H1 (cell line): Measurements from ENCODE around the gene RREB1. TPM values are rescaled to one million over a fixed set of nuclear protein-coding genes. Genes with fewer than 3 reads are reported as not detected.

Source experiments
- CTCF ChIA-PET: fragments of 300-600 bp; sonication (Branson Sonifier 250); formaldehyde crosslinking; loops from one replicate; lab custom pipeline; 2021; ENCODE audit not compliant: partially characterized antibody; lab: Charles Lee
- POLR2A ChIA-PET: fragments of 300-600 bp; sonication (Branson Sonifier 250); formaldehyde crosslinking; loops from one replicate; lab custom pipeline; 2021; ENCODE audit warnings: inconsistent platforms; ENCODE audit not compliant: partially characterized antibody; lab: Charles Lee
- DNase-seq, 2 experiments: peaks; one replicate each; pipeline versions ENCODE4 v3.0.0 to v3.0.0-alpha.2; 2010 to 2022; ENCODE audit warnings: low spot score in 2 of 2, low read depth in 1 of 2, mixed read lengths in 1 of 2
- FAIRE-seq: peaks from 2 replicates; lab custom pipeline; 2011; peaks lifted over from hg19 to GRCh38; lab: Jason Lieb, UNC
- H2AFZ ChIP-seq: 2 replicates; pipeline ENCODE4 v1.8.1; 2012; ENCODE audit warnings: low read length, inconsistent platforms
- H2AK5ac ChIP-seq: 2 replicates; pipeline ENCODE4 v1.6.1; 2013; ENCODE audit warnings: low read depth, low read length
- H2BK120ac ChIP-seq: replicated peaks from 2 replicates; pipeline ENCODE3; 2013; ENCODE audit warnings: low read depth, low read length, inconsistent platforms
- H2BK12ac ChIP-seq: 2 replicates; pipeline ENCODE4 v1.6.1; 2013; ENCODE audit warnings: low read depth, low read length
- H2BK15ac ChIP-seq: 2 replicates; pipeline ENCODE4 v1.6.1; 2013; ENCODE audit warnings: low read length
- H2BK20ac ChIP-seq: 2 replicates; pipeline ENCODE4 v1.6.1; 2013; ENCODE audit warnings: low read length
- H2BK5ac ChIP-seq: 2 replicates; pipeline ENCODE4 v1.6.1; 2013; ENCODE audit warnings: low read depth, low read length
- H3K14ac ChIP-seq: 2 replicates; pipeline ENCODE4 v1.6.1; 2013; ENCODE audit warnings: inconsistent platforms; ENCODE audit not compliant: insufficient read length
- H3K18ac ChIP-seq: 2 replicates; pipeline ENCODE4 v1.6.1; 2013; ENCODE audit warnings: low read length; ENCODE audit errors: extremely low read depth
- H3K23ac ChIP-seq: 2 replicates; pipeline ENCODE4 v1.6.1; 2013; ENCODE audit warnings: inconsistent platforms; ENCODE audit not compliant: insufficient read length
- H3K23me2 ChIP-seq: 2 replicates; pipeline ENCODE4 v1.6.1; 2013; ENCODE audit warnings: low read depth, low read length
- H3K27ac ChIP-seq: 2 replicates; pipeline ENCODE4 v1.6.1; 2011; ENCODE audit warnings: low read depth, low read length, inconsistent platforms
- H3K27me3 ChIP-seq, 4 experiments: replicated peaks in 1 of 4; 1 replicate in 1 of 4; 2 replicates in 3 of 4; pipeline versions ENCODE4 v1.6.1 to v1.8.1; 2011 to 2013; ENCODE audit warnings: low read length in 3 of 4, mild to moderate bottlenecking in 3 of 4, inconsistent platforms in 2 of 4, mixed read lengths in 2 of 4, moderate library complexity in 1 of 4; ENCODE audit not compliant: control insufficient read depth in 3 of 4, insufficient read depth in 3 of 4; ENCODE audit errors: extremely low read depth in 1 of 4
- H3K36me3 ChIP-seq, 4 experiments: 2 replicates each; pipeline versions ENCODE4 v1.6.1 to v1.8.1; 2011 to 2013; ENCODE audit warnings: mild to moderate bottlenecking in 4 of 4, low read length in 3 of 4, moderate library complexity in 2 of 4, control low read depth in 1 of 4, inconsistent platforms in 1 of 4; ENCODE audit not compliant: insufficient read depth in 4 of 4, control insufficient read depth in 2 of 4
- H3K4ac ChIP-seq: replicated peaks from 2 replicates; pipeline ENCODE3; 2013; ENCODE audit warnings: low read length, low read depth, mixed read lengths, inconsistent platforms; ENCODE audit not compliant: insufficient read length
- H3K4me1 ChIP-seq, 4 experiments: replicated peaks in 1 of 4; 1 replicate in 1 of 4; 2 replicates in 3 of 4; pipeline versions ENCODE4 v1.6.1 to v1.8.1; 2011 to 2013; ENCODE audit warnings: low read length in 3 of 4, inconsistent platforms in 2 of 4, mixed read lengths in 1 of 4; ENCODE audit not compliant: insufficient read depth in 4 of 4, control insufficient read depth in 3 of 4
- H3K4me2 ChIP-seq, 2 experiments: 2 replicates each; pipeline versions ENCODE4 v1.6.1 to v1.8.1; 2011 to 2013; ENCODE audit warnings: low read depth in 2 of 2, low read length in 2 of 2, control low read depth in 1 of 2, inconsistent platforms in 1 of 2, mild to moderate bottlenecking in 1 of 2; ENCODE audit not compliant: insufficient read depth in 1 of 2
- H3K4me3 ChIP-seq, 4 experiments: fragments of 200-600, 300-600 bp in 1 of 4; sonication (generic), shearing (Covaris generic), sonication (Bioruptor Twin) in 1 of 4; 2 replicates each; pipeline versions ENCODE4 v1.5.1 to v1.8.1; 2011 to 2016; ENCODE audit warnings: low read length in 4 of 4, low read depth in 3 of 4, control low read depth in 2 of 4, inconsistent platforms in 2 of 4, mild to moderate bottlenecking in 2 of 4, mixed read lengths in 1 of 4, moderate library complexity in 1 of 4; ENCODE audit not compliant: insufficient read depth in 2 of 4; ENCODE audit errors: extremely low read depth in 1 of 4
- H3K56ac ChIP-seq: replicated peaks from 2 replicates; pipeline ENCODE3; 2013; ENCODE audit warnings: low read depth, mild to moderate bottlenecking, mixed read lengths, low read length, inconsistent platforms; ENCODE audit not compliant: insufficient read length
- H3K79me1 ChIP-seq: 2 replicates; pipeline ENCODE4 v1.6.1; 2013; ENCODE audit warnings: low read depth, low read length, control low read depth
- H3K79me2 ChIP-seq, 2 experiments: 2 replicates each; pipeline versions ENCODE4 v1.6.1 to v1.8.1; 2012 to 2013; ENCODE audit warnings: low read length in 2 of 2, mild to moderate bottlenecking in 2 of 2, inconsistent platforms in 1 of 2; ENCODE audit not compliant: insufficient read depth in 2 of 2, control insufficient read depth in 1 of 2
- H3K9ac ChIP-seq, 4 experiments: replicated peaks in 1 of 4; 1 replicate in 1 of 4; 2 replicates in 3 of 4; pipeline versions ENCODE4 v1.6.1 to v1.8.1; 2011 to 2013; ENCODE audit warnings: low read depth in 3 of 4, low read length in 3 of 4, control low read depth in 2 of 4, mild to moderate bottlenecking in 2 of 4, moderate library complexity in 2 of 4, inconsistent platforms in 1 of 4; ENCODE audit errors: extremely low read depth in 1 of 4
- H3K9me3 ChIP-seq, 2 experiments: 2 replicates each; pipeline versions ENCODE4 v1.6.1 to v1.8.1; 2012 to 2013; ENCODE audit warnings: mild to moderate bottlenecking in 2 of 2, moderate library complexity in 2 of 2, control low read depth in 1 of 2, inconsistent platforms in 1 of 2, low read depth in 1 of 2, low read length in 1 of 2, mixed read lengths in 1 of 2; ENCODE audit not compliant: insufficient read depth in 2 of 2
- H4K20me1 ChIP-seq, 2 experiments: replicated peaks in 1 of 2; 2 replicates each; pipeline versions ENCODE3 to v1.8.1; 2011 to 2013; ENCODE audit warnings: inconsistent platforms in 2 of 2, low read length in 2 of 2, mild to moderate bottlenecking in 1 of 2; ENCODE audit not compliant: insufficient read depth in 2 of 2, control insufficient read depth in 1 of 2
- H4K5ac ChIP-seq: 2 replicates; pipeline ENCODE4 v1.6.1; 2013; ENCODE audit warnings: low read length, low read depth, mixed read lengths, inconsistent platforms; ENCODE audit not compliant: insufficient read length
- H4K8ac ChIP-seq: 2 replicates; pipeline ENCODE4 v1.8.0; 2013; ENCODE audit warnings: mild to moderate bottlenecking, moderate library complexity, low read length, inconsistent platforms; ENCODE audit not compliant: insufficient read depth; ENCODE audit errors: extremely low read depth
- H4K91ac ChIP-seq: replicated peaks from 2 replicates; pipeline ENCODE3; 2013; ENCODE audit warnings: low read length, mixed read lengths, inconsistent platforms; ENCODE audit not compliant: insufficient read length
- BCL11A ChIP-seq, 2 experiments: IDR thresholded peaks; one replicate each; pipeline ENCODE4 v1.6.1; 2011; ENCODE audit warnings: low read depth in 2 of 2, low read length in 2 of 2, mild to moderate bottlenecking in 2 of 2
- BRCA1 ChIP-seq: IDR thresholded peaks from 2 replicates; pipeline ENCODE4 v1.6.1; 2012; ENCODE audit warnings: low read depth, low read length, improper control_type of control experiment
- CEBPB ChIP-seq: IDR thresholded peaks from 2 replicates; pipeline ENCODE4 v1.6.1; 2012; ENCODE audit warnings: low read depth, low read length
- MAFK ChIP-seq: IDR thresholded peaks from 2 replicates; pipeline ENCODE4 v1.6.1; 2012; ENCODE audit warnings: low read depth, mild to moderate bottlenecking, improper control_type of control experiment, low read length
- NANOG ChIP-seq: IDR thresholded peaks from 2 replicates; pipeline ENCODE4 v1.6.1; 2011; ENCODE audit warnings: low read length, low read depth, mild to moderate bottlenecking, inconsistent platforms; ENCODE audit not compliant: insufficient read depth, poor library complexity, severe bottlenecking
- NRF1 ChIP-seq: IDR thresholded peaks from 2 replicates; pipeline ENCODE4 v1.6.1; 2011; ENCODE audit warnings: mild to moderate bottlenecking, low read depth, low read length, improper control_type of control experiment
- POLR2A ChIP-seq, 2 experiments: IDR thresholded peaks; 1 replicate in 1 of 2; 2 replicates in 1 of 2; pipeline ENCODE4 v1.6.1; 2011; ENCODE audit warnings: low read depth in 2 of 2, low read length in 2 of 2, mild to moderate bottlenecking in 2 of 2; ENCODE audit errors: control extremely low read depth in 1 of 2
- POLR2AphosphoS5 ChIP-seq: IDR thresholded peaks from 2 replicates; pipeline ENCODE4 v1.6.1; 2011; ENCODE audit warnings: low read depth, low read length
- SAP30 ChIP-seq: fragments of 300-600 bp; sonication (generic); IDR thresholded peaks from 2 replicates; pipeline ENCODE4 v1.7.1; 2012; ENCODE audit warnings: low read length, moderate library complexity, mild to moderate bottlenecking, inconsistent platforms; ENCODE audit not compliant: insufficient read depth, insufficient replicate concordance
- SIRT6 ChIP-seq: IDR thresholded peaks from one replicate; pipeline ENCODE4 v1.7.1; 2012; ENCODE audit warnings: low read length, inconsistent platforms
- TAF7 ChIP-seq: optimal IDR thresholded peaks from 2 replicates; pipeline ENCODE3; 2011; ENCODE audit warnings: low read depth, mild to moderate bottlenecking, inconsistent platforms, low read length, moderate library complexity, borderline replicate concordance
- TBP ChIP-seq: IDR thresholded peaks from 2 replicates; pipeline ENCODE4 v1.6.1; 2011; ENCODE audit warnings: low read depth, low read length, improper control_type of control experiment
- TEAD4 ChIP-seq: IDR thresholded peaks from 2 replicates; pipeline ENCODE4 v1.6.1; 2012; ENCODE audit warnings: low read depth, low read length, inconsistent platforms, mixed read lengths
- USF2 ChIP-seq: IDR thresholded peaks from 2 replicates; pipeline ENCODE4 v1.6.1; 2011; ENCODE audit warnings: low read length, improper control_type of control experiment
- ZNF274 ChIP-seq: IDR thresholded peaks from 2 replicates; pipeline ENCODE4 v1.7.0; 2012; ENCODE audit warnings: low read length, borderline replicate concordance; ENCODE audit errors: extremely low read depth
- WGBS, 2 experiments: shearing (Covaris generic) in 1 of 2; methylation state at CpG; one replicate each; pipeline versions ENCODE4 v1.1.6 to v1.1.7; 2013 to 2015; ENCODE audit warnings: low lambda C conversion rate in 2 of 2, mixed read lengths in 2 of 2, inconsistent platforms in 1 of 2, low coverage in 1 of 2, missing lambda C conversion rate in 1 of 2; ENCODE audit not compliant: insufficient replicate concordance in 2 of 2, insufficient coverage in 1 of 2, insufficient read length in 1 of 2; ENCODE audit errors: extremely low coverage in 1 of 2, missing lambda C conversion rate in 1 of 2; 5-methylcytosine and 5-hydroxymethylcytosine counted together
- polyA plus RNA-seq, 7 experiments: library from polyadenylated mRNA; depleted of rRNA in 3 of 7; stranded (reverse) in 5 of 7; unstranded in 2 of 7; fragments of >200 nt in 5 of 7; fragments of 200-250 nt in 2 of 7; gene quantifications; 1 replicate in 5 of 7; 2 replicates in 1 of 7; 4 replicates in 1 of 7; pipeline versions ENCODE4 v1.2.1 to v1.2.3, GENCODE V29; 2011 to 2013; ENCODE audit warnings: missing spikeins in 2 of 7, mixed read lengths in 2 of 7
- total RNA-seq: library from RNA; stranded (reverse); fragmentation: NEBNext Ultra II Directional; extraction: Animal tissue kit (Norgen Biotek cat#: 25700); gene quantifications from 2 replicates; pipeline ENCODE4 v1.2.1, GENCODE V29; 2021

RREB1 gene
- total and polyA plus RNA-seq, 2 of the 8 experiments (the other 6 are each of a cell fraction or from before 2014, with no cell fraction given): 3.9 to 34.7 TPM

DNA sequence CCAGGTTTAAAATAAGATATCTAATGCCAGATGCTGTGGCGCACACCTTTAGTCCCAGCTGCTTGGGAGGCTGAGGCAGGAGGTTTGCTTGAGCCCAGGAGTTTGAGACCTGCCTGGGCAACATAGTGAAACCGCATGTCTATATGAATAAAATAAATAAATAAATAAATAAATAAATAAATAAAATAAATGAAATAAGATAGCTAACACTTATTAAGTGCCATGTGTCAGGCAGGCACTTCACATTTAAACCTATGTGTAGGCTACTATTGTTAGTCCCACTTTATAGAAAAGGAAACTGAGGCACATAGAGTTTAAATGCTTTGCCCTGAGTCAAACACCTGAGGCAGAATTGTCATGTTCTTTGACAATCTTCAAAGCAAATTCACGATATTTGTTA is 32.9 kb upstream of the RREB1 start:
- Histone ChIP-seq H2BK15ac (no peak overlapping the region), H4K20me1 (no peaks in the 10 kb centered on the region), H3K36me3 (no peaks in the 10 kb centered on the region), H2AK5ac (no peak overlapping the region), H3K18ac (no peak overlapping the region), H3K14ac (no peak overlapping the region), H2BK20ac (no peak overlapping the region), H3K9me3 (no peaks in the 10 kb centered on the region), H3K4me2 (no peak overlapping the region), H4K91ac (no peak overlapping the region), H4K8ac (no peak overlapping the region), H2BK5ac (no peak overlapping the region), H3K79me2 (no peaks in the 10 kb centered on the region), H3K4ac (no peak overlapping the region), H2BK12ac (no peak overlapping the region), H3K27me3 (no peaks in the 10 kb centered on the region), H3K9ac (no peak overlapping the region), H3K56ac (no peak overlapping the region), H3K23ac (no peak overlapping the region), H3K79me1 (no peaks in the 10 kb centered on the region), H3K4me1 (no peaks in the 10 kb centered on the region), H4K5ac (no peak overlapping the region), H2BK120ac (no peak overlapping the region), H3K27ac (no peak overlapping the region), H3K4me3 (no peak overlapping the region), H3K23me2 (no peaks in the 10 kb centered on the region), H2AFZ (no peak overlapping the region)
- ChIA-PET CTCF (interaction anchor here (1.1 kb wide), 1 partner anchor 11 kb away, joined by 3 read pairs; no protein-coding TSS in a partner anchor), POLR2A (no interaction called here)
- DNase-seq (no peak), FAIRE-seq (no peak)
- WGBS, 2 experiments: 86% methylated on average over 3 of the region's 3 CpGs; no CpG with 5 or more reads in 1 of the 2 experiments
- TF ChIP-seq MAFK (no peak), USF2 (no peak), BRCA1 (no peak), POLR2A (IDR thresholded peaks at IDR 0.05; ENCODE audit: control extremely low read depth in 1 of 2, low read depth in 2 of 2, low read length in 2 of 2) (no peak), POLR2AphosphoS5 (no peak), TEAD4 (no peak), NRF1 (no peak), SIRT6 (no peak), TAF7 (no peak), CEBPB (no peak), ZNF274 (no peak), BCL11A (IDR thresholded peaks at IDR 0.05; ENCODE audit: low read depth in 2 of 2, low read length in 2 of 2) (no peak), NANOG (no peak), TBP (no peak), SAP30 (no peak)
